NCI-H1417 (cell line): ENCODE data around the gene PPP1CC.

ENCODE experiments used
- DNase-seq, 3 experiments: peaks; one replicate each; lab custom pipeline; 2025; lab: John Stamatoyannopoulos, UW

PPP1CC gene

GRCh38 chr12:110687396-110688169, 55.1 kb downstream of the PPP1CC start:
- DNase-seq = no peak

- no peak for DNase-seq
Observed at GRCh38 chr12:110686294-110686903, 56.3 kb downstream of the PPP1CC start.

- no peak for DNase-seq
Observed at GRCh38 chr12:110684312-110684836, 58.3 kb downstream of the PPP1CC start.

- no peak for DNase-seq
Observed at GRCh38 chr12:110683888-110684287, 58.8 kb downstream of the PPP1CC start.

- DNase-seq = no peak
Observed at GRCh38 chr12:110680032-110680431, 62.7 kb downstream of the PPP1CC start.

GRCh38 chr12:110679201-110679600, 63.5 kb downstream of the PPP1CC start:
- DNase-seq = no peak

GRCh38 chr12:110677982-110678381, 64.7 kb downstream of the PPP1CC start:
- DNase-seq = no peak

GRCh38 chr12:110677206-110677911, 65.3 kb downstream of the PPP1CC start:
- DNase-seq = no peak

GRCh38 chr12:110676171-110676570, 66.5 kb downstream of the PPP1CC start:
- no peak for DNase-seq

GRCh38 chr12:110670161-110670701, 72.5 kb downstream of the PPP1CC start:
- DNase-seq = no peak
